ENCODE results near the gene MYB. TPM values are rescaled to one million over a fixed set of nuclear protein-coding genes. Genes with fewer than 3 reads are reported as not detected.

The MYB gene
- total and polyA plus RNA-seq, 2 of the 8 experiments (the other 6 are each of a cell fraction or from before 2014, with no cell fraction given): 4.0 to 7.6 TPM

GRCh38 chr6:135217663-135218062, 36.6 kb downstream of the MYB start:
- FAIRE-seq: no peak
- H3K4me2 ChIP-seq (ENCODE audit: insufficient read depth in 1 of 2, low read depth in 2 of 2, low read length in 2 of 2): no peak overlapping the region
- H2AK5ac ChIP-seq (ENCODE audit: low read depth, low read length): no peak overlapping the region
- no peak for DNase-seq (ENCODE audit: low read depth in 1 of 2, low spot score in 2 of 2)
- H3K79me1 ChIP-seq (ENCODE audit: low read depth, low read length): no peaks in the 10 kb centered on the region
- peaks cover 0 to 34% (median 2%) of the 10 kb centered on the region in 4 experiments; a peak in 4 of 8 replicates for H3K36me3 ChIP-seq (ENCODE audit: control insufficient read depth in 2 of 4, insufficient read depth in 4 of 4, low read length in 3 of 4)
- H4K91ac ChIP-seq (replicated peaks; ENCODE audit: insufficient read length, low read length): no peak overlapping the region
- no peak overlapping the region for H3K9ac ChIP-seq (replicated peaks in 1 of 4; ENCODE audit: extremely low read depth in 1 of 4, low read depth in 3 of 4, low read length in 3 of 4)
- peaks cover 0 to 6% (median 0%) of the 10 kb centered on the region in 4 experiments; a peak in 1 of 7 replicates for H3K4me1 ChIP-seq (replicated peaks in 1 of 4; ENCODE audit: control insufficient read depth in 3 of 4, insufficient read depth in 4 of 4, low read length in 3 of 4)
- H2AFZ ChIP-seq (ENCODE audit: low read length): no peak overlapping the region
- H2BK20ac ChIP-seq (ENCODE audit: low read length): no peak overlapping the region
- H4K5ac ChIP-seq (ENCODE audit: insufficient read length, low read depth, low read length): no peak overlapping the region
- H3K27me3 ChIP-seq (replicated peaks in 1 of 4; ENCODE audit: control insufficient read depth in 3 of 4, extremely low read depth in 1 of 4, insufficient read depth in 3 of 4, low read length in 3 of 4): no peaks in the 10 kb centered on the region
- H3K4ac ChIP-seq (replicated peaks; ENCODE audit: insufficient read length, low read depth, low read length): no peak overlapping the region
- no peaks in the 10 kb centered on the region for H3K9me3 ChIP-seq (ENCODE audit: insufficient read depth in 2 of 2, low read depth in 1 of 2, low read length in 1 of 2)
- H3K56ac ChIP-seq (replicated peaks; ENCODE audit: insufficient read length, low read depth, low read length): no peak overlapping the region
- POLR2A ChIA-PET (ENCODE audit: partially characterized antibody): no interaction called here
- no peak overlapping the region for H2BK12ac ChIP-seq (ENCODE audit: low read depth, low read length)
- H3K18ac ChIP-seq (ENCODE audit: extremely low read depth, low read length): no peak overlapping the region
- H2BK5ac ChIP-seq (ENCODE audit: low read depth, low read length): no peak overlapping the region
- H3K27ac ChIP-seq (ENCODE audit: low read depth, low read length): no peak overlapping the region
- CTCF ChIA-PET (ENCODE audit: partially characterized antibody): interaction anchor here (0.8 to 1.3 kb wide), 4 partner anchors 12 to 204 kb away, joined by 3 to 4 read pairs (median 3); no protein-coding TSS in a partner anchor
- no peaks in the 10 kb centered on the region for H3K79me2 ChIP-seq (ENCODE audit: control insufficient read depth in 1 of 2, insufficient read depth in 2 of 2, low read length in 2 of 2)
- no peak overlapping the region for H3K23ac ChIP-seq (ENCODE audit: insufficient read length)
- WGBS, 2 experiments (ENCODE audit: extremely low coverage in 1 of 2, insufficient coverage in 1 of 2, insufficient read length in 1 of 2, insufficient replicate concordance in 2 of 2, low coverage in 1 of 2, low lambda C conversion rate in 2 of 2, missing lambda C conversion rate in 1 of 2): 95% methylated on average over 6 of the region's 6 CpGs; no CpG with 5 or more reads in 1 of the 2 experiments
- no peaks in the 10 kb centered on the region for H3K23me2 ChIP-seq (ENCODE audit: low read depth, low read length)
- H2BK120ac ChIP-seq (replicated peaks; ENCODE audit: low read depth, low read length): no peak overlapping the region
- no peaks in the 10 kb centered on the region for H4K20me1 ChIP-seq (replicated peaks in 1 of 2; ENCODE audit: control insufficient read depth in 1 of 2, insufficient read depth in 2 of 2, low read length in 2 of 2)
- H4K8ac ChIP-seq (ENCODE audit: extremely low read depth, insufficient read depth, low read length): no peak overlapping the region
- no peak overlapping the region for H3K14ac ChIP-seq (ENCODE audit: insufficient read length)
- no peak overlapping the region for H2BK15ac ChIP-seq (ENCODE audit: low read length)
- no peak overlapping the region for H3K4me3 ChIP-seq (ENCODE audit: extremely low read depth in 1 of 4, insufficient read depth in 2 of 4, low read depth in 3 of 4, low read length in 4 of 4)
- TF ChIP-seq JUN (IDR thresholded peaks at IDR 0.05; ENCODE audit: low read depth, low read length) (no peak), KDM4A (IDR thresholded peaks at IDR 0.05; ENCODE audit: low read depth, low read length, severe bottlenecking) (no peak), CHD1 (IDR thresholded peaks at IDR 0.05; ENCODE audit: low read depth, low read length) (no peak), RFX5 (IDR thresholded peaks at IDR 0.05; ENCODE audit: borderline replicate concordance, low read depth, low read length) (no peak), RNF2 (IDR thresholded peaks at IDR 0.05; ENCODE audit: borderline replicate concordance, low read depth, low read length, missing control alignments, poor library complexity, severe bottlenecking) (no peak), E2F6 (IDR thresholded peaks at IDR 0.05) (no peak), MAX (IDR thresholded peaks at IDR 0.05) (no peak), JUND (IDR thresholded peaks at IDR 0.05; ENCODE audit: low read length) (no peak), CBX8 (IDR thresholded peaks at IDR 0.05; ENCODE audit: borderline replicate concordance, low read depth, low read length) (no peak), SIX5 (IDR thresholded peaks at IDR 0.05; ENCODE audit: low read depth, low read length) (no peak), KDM1A (IDR thresholded peaks at IDR 0.05; ENCODE audit: borderline replicate concordance, low read length) (no peak), GABPA (IDR thresholded peaks at IDR 0.05; ENCODE audit: borderline replicate concordance, insufficient read depth, low read length) (no peak), CTBP2 (IDR thresholded peaks at IDR 0.05; ENCODE audit: borderline replicate concordance, insufficient read depth, insufficient read length, low read length) (no peak)

All from H1 (cell line).